ENCODE measurements around the gene SQSTM1.

- TF ChIP-seq, protein P1, sequence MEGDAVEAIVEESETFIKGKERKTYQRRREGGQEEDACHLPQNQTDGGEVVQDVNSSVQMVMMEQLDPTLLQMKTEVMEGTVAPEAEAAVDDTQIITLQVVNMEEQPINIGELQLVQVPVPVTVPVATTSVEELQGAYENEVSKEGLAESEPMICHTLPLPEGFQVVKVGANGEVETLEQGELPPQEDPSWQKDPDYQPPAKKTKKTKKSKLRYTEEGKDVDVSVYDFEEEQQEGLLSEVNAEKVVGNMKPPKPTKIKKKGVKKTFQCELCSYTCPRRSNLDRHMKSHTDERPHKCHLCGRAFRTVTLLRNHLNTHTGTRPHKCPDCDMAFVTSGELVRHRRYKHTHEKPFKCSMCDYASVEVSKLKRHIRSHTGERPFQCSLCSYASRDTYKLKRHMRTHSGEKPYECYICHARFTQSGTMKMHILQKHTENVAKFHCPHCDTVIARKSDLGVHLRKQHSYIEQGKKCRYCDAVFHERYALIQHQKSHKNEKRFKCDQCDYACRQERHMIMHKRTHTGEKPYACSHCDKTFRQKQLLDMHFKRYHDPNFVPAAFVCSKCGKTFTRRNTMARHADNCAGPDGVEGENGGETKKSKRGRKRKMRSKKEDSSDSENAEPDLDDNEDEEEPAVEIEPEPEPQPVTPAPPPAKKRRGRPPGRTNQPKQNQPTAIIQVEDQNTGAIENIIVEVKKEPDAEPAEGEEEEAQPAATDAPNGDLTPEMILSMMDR (IDR thresholded peaks at IDR 0.05), result no peak
- TF ChIP-seq EZH2 (IDR thresholded peaks at IDR 0.05; ENCODE audit: borderline replicate concordance, insufficient read depth, low read depth, low read length, poor library complexity, severe bottlenecking), result no peak
These were observed 42.1 kb upstream of the SQSTM1 start for GRCh38 chr5:179778591-179778990.

Measured in B cell (primary cell).